Epithelial cell of umbilical artery (primary cell): ENCODE results near the gene LRRC55. TPM values are rescaled to one million over a fixed set of nuclear protein-coding genes. Genes with fewer than 3 reads are reported as not detected.

Source experiments
- total RNA-seq: library from RNA; depleted of rRNA; stranded (reverse); fragments of >200 nt; gene quantifications from 2 replicates; pipeline ENCODE4 v1.2.3, GENCODE V29; 2014

Gene LRRC55
- total RNA-seq, result not detected in 2 replicates

GRCh38 chr11:57181678-57182305, at the start of gene LRRC55:
Gene LRRC55, plus strand, starts transcription at chr11:57181953. Its CDS starts 70 bp downstream, at chr11:57182023.

GRCh38 chr11:57237204-57237681, 55.5 kb downstream of the LRRC55 start, which contains the start of gene APLNR:
Gene APLNR, minus strand, starts transcription at chr11:57237250. Its CDS starts 246 bp downstream, at chr11:57237004.

Other genes with a start within 250 kb of the LRRC55 start
- gene OR5AK2, start 193.0 kb upstream of the LRRC55 start, total RNA-seq, result not detected in 2 replicates
- gene APLNR, start 55.3 kb downstream of the LRRC55 start, total RNA-seq, result not detected in 2 replicates
- 60.0 and 84.8 TPM in 2 replicates for gene TNKS1BP1, start 143.0 kb downstream of the LRRC55 start, total RNA-seq
- gene SSRP1, start 153.9 kb downstream of the LRRC55 start, total RNA-seq, result 83.5 and 83.6 TPM in 2 replicates
- gene P2RX3, start 156.4 kb downstream of the LRRC55 start, total RNA-seq, result not detected in 2 replicates
- gene PRG3, start 199.2 kb downstream of the LRRC55 start, total RNA-seq, result not detected in 2 replicates
- gene PRG2, start 208.7 kb downstream of the LRRC55 start, total RNA-seq, result 0.30 TPM in 1 of 2 replicates, not detected in the other
- 75.7 and 82.2 TPM in 2 replicates for gene SLC43A3, start 245.2 kb downstream of the LRRC55 start, total RNA-seq